ENCODE results near the gene CDH23. TPM values are rescaled to one million over a fixed set of nuclear protein-coding genes. Genes with fewer than 3 reads are reported as not detected.

The CDH23 gene
- total RNA-seq, 2 experiments from 2014 or later: 3.7 to 5.3 TPM

GRCh38 chr10:71562181-71562580 lies 165.5 kb downstream of the CDH23 start:
- Mint-ChIP-seq H3K36me3 (no peaks in the 10 kb centered on the region), H3K27ac (no peak overlapping the region), H3K4me1 (no peaks in the 10 kb centered on the region), H3K4me3 (no peak overlapping the region), H3K27me3 (peaks cover 18% of the 10 kb centered on the region), H3K9me3 (no peaks in the 10 kb centered on the region)
- DNase-seq (no peak), ATAC-seq (ENCODE audit: low read depth) (no peak)
- POLR2A ChIA-PET: no interaction called here

- ATAC-seq (ENCODE audit: low read depth): no peak
- Mint-ChIP-seq H3K9me3 (no peaks in the 10 kb centered on the region), H3K36me3 (no peaks in the 10 kb centered on the region), H3K4me3 (no peak overlapping the region), H3K27me3 (peaks cover 18% of the 10 kb centered on the region), H3K27ac (no peak overlapping the region), H3K4me1 (no peaks in the 10 kb centered on the region)
- DNase-seq: no peak
- POLR2A ChIA-PET: no interaction called here
Observed at GRCh38 chr10:71562904-71563303, 166.2 kb downstream of the CDH23 start.

DNA sequence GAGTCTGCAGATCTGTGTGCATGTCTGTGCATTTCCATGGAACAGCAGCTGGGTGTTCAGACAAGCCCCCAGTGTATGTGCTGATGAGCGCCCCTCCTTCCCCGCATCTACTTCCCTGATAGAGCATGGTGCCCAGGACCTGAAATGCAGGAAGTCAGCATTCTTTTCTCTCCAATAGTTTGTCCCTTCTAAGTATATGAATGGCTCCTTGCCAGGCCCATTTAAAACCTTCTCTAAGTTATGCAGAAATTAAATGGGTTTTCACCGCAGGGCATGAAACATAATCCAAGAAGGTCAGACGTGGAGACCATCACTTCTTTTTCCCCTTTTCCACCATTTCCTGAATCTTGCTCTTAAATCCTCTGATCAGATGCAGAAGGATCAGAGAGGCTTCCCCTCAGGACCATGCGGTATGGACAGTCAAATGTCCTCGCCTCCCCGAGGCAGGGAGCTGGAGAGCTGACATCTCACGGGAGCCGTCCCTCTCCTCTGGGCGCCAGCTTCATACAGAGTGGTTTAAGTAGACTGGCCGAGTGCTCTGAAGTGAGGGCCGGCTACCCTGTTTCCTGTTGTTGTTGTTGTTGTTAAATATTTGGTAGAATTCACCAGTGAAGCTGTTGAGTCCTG lies 167.6 kb downstream of the CDH23 start:
- POLR2A ChIA-PET: no interaction called here
- Mint-ChIP-seq H3K9me3 (no peaks in the 10 kb centered on the region), H3K27ac (no peak overlapping the region), H3K4me1 (no peaks in the 10 kb centered on the region), H3K4me3 (no peak overlapping the region), H3K27me3 (peaks cover 16% of the 10 kb centered on the region), H3K36me3 (no peaks in the 10 kb centered on the region)
- ATAC-seq (ENCODE audit: low read depth) (no peak), DNase-seq (no peak)

- H3K4me1 Mint-ChIP-seq: peaks cover under 1% of the 10 kb centered on the region
- no peak overlapping the region for H3K4me3 Mint-ChIP-seq
- H3K27ac Mint-ChIP-seq: no peak overlapping the region
- peaks cover 12% of the 10 kb centered on the region for H3K27me3 Mint-ChIP-seq
- H3K36me3 Mint-ChIP-seq: no peaks in the 10 kb centered on the region
- POLR2A ChIA-PET: no interaction called here
- DNase-seq (no peak), ATAC-seq (ENCODE audit: low read depth) (no peak)
- H3K9me3 Mint-ChIP-seq: no peaks in the 10 kb centered on the region
Observed at GRCh38 chr10:71565284-71566000, 168.7 kb downstream of the CDH23 start.

DNA sequence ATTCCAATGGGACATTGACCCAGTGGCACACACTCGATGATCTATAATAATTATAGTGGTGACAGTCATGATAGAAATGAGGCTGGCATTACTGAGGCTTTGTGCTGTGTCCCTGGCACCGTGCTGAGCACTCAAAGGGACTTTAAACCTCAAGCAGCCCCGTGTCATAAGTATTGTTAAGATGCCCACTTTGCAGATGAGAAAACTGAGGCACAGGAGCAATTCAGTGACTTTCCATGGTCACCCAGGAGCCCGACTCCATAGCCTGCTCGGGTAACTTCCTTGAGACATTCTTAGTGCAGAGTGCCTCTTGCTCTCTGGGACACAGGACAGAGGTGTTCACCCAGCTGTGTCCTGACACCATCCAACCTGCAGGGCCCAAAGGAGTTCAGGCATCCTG lies 170.3 kb downstream of the CDH23 start:
- Mint-ChIP-seq H3K4me1 (peaks cover 4% of the 10 kb centered on the region), H3K27me3 (peaks cover 7% of the 10 kb centered on the region), H3K36me3 (no peaks in the 10 kb centered on the region), H3K4me3 (no peak overlapping the region), H3K27ac (no peak overlapping the region), H3K9me3 (no peaks in the 10 kb centered on the region)
- no peak for ATAC-seq (ENCODE audit: low read depth)
- no peak for DNase-seq
- POLR2A ChIA-PET: no interaction called here

GRCh38 chr10:71568896-71569492 lies 172.3 kb downstream of the CDH23 start:
- Mint-ChIP-seq H3K36me3 (no peaks in the 10 kb centered on the region), H3K4me1 (peaks cover 4% of the 10 kb centered on the region), H3K4me3 (no peak overlapping the region), H3K27ac (no peak overlapping the region), H3K9me3 (no peaks in the 10 kb centered on the region), H3K27me3 (peaks cover 5% of the 10 kb centered on the region)
- DNase-seq (no peak), ATAC-seq (ENCODE audit: low read depth) (no peak)
- POLR2A ChIA-PET: no interaction called here

DNA sequence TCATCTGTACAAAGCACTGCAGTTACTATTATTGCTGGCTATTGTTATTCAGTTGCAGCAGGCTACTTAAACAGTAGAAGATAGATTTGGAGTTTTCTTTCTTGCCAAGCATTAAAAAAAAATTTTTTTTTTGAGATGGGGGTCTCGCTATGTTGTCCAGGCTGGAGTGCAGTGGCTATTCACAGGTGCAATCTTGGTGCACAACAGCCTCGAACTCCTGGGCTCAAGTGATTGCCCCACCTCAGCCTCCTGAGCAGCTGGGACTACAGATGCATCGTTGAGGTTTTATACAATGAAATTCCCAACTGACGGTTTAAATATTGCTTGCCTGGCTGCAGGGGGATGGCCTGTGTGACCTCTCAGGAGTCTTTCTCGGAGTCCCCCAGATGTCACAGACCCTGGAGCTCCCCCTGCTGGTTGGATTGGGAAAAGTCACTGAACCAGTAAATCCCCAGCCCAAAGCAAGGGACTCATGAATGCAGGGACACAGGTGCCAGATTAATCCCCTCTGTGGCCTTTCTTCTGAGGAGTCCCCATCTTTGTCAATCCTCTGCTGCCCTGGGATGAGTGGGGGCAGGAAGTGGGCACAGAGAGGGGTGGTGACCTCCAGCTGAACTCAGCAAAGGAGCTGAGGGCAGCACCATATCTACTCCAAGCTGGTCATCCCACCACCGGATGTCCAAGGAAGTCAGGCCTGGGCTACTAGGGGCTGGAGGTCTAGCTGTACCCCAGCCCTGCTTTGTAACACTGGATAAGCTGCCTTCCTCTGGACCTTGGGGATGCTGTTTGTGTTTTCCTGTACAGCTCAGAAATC lies 173.3 kb downstream of the CDH23 start:
- H3K27ac Mint-ChIP-seq: no peak overlapping the region
- peak; percentile 55 for ATAC-seq (ENCODE audit: low read depth)
- peaks cover 4% of the 10 kb centered on the region for H3K4me1 Mint-ChIP-seq
- DNase-seq: peak; percentile 73
- no peak overlapping the region for H3K4me3 Mint-ChIP-seq
- no peaks in the 10 kb centered on the region for H3K36me3 Mint-ChIP-seq
- peaks cover 3% of the 10 kb centered on the region for H3K27me3 Mint-ChIP-seq
- POLR2A ChIA-PET: no interaction called here
- no peaks in the 10 kb centered on the region for H3K9me3 Mint-ChIP-seq

DNA sequence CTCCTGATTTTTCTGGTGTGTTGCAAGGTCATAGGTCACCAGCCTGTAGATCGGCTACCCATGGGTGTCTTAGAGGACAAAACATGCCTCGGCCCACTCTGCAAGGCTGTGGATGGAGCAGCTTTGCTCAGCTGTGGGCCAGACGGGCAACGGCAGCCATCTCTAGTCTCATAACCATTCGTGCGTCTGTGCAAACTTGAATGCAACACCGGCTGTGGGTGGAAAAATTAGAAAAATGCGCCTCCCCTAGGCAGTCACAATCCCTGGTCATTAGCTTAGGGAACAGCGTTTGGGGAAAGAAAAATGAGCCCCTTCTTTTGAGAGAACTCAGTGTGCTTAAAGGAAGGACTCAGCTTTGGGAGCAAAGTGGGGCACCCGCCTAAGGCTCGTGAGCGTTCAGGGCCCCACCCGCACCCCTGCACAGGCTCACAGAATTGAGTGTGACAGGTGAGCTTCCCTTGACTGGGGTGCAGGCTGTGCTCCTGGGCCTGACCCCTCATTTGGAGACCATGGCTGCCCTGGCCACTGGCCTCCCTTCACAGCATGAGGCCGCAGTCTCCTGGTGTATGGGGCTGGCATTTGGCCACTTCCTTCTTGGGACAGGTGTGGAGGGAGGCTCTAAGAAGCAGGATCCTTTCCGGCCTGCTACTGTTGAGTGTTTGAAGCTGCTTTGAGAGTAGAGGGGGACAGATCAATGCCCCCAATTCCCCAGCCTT lies 174.9 kb downstream of the CDH23 start:
- no peak overlapping the region for H3K4me3 Mint-ChIP-seq
- POLR2A ChIA-PET: interaction anchor here (1.1 kb wide), 1 partner anchor 256 kb away, joined by 3 read pairs; no protein-coding TSS in a partner anchor
- no peak overlapping the region for H3K27ac Mint-ChIP-seq
- ATAC-seq (ENCODE audit: low read depth) (no peak), DNase-seq (no peak)
- no peaks in the 10 kb centered on the region for H3K36me3 Mint-ChIP-seq
- H3K4me1 Mint-ChIP-seq: peaks cover 4% of the 10 kb centered on the region
- no peaks in the 10 kb centered on the region for H3K27me3 Mint-ChIP-seq
- H3K9me3 Mint-ChIP-seq: no peaks in the 10 kb centered on the region

- no peak overlapping the region for H3K4me3 Mint-ChIP-seq
- DNase-seq (no peak), ATAC-seq (ENCODE audit: low read depth) (no peak)
- H3K9me3 Mint-ChIP-seq: no peaks in the 10 kb centered on the region
- POLR2A ChIA-PET: no interaction called here
- H3K4me1 Mint-ChIP-seq: peaks cover 4% of the 10 kb centered on the region
- H3K36me3 Mint-ChIP-seq: no peaks in the 10 kb centered on the region
- no peak overlapping the region for H3K27ac Mint-ChIP-seq
- no peaks in the 10 kb centered on the region for H3K27me3 Mint-ChIP-seq
Observed at GRCh38 chr10:71572962-71573361, 176.2 kb downstream of the CDH23 start.

DNA sequence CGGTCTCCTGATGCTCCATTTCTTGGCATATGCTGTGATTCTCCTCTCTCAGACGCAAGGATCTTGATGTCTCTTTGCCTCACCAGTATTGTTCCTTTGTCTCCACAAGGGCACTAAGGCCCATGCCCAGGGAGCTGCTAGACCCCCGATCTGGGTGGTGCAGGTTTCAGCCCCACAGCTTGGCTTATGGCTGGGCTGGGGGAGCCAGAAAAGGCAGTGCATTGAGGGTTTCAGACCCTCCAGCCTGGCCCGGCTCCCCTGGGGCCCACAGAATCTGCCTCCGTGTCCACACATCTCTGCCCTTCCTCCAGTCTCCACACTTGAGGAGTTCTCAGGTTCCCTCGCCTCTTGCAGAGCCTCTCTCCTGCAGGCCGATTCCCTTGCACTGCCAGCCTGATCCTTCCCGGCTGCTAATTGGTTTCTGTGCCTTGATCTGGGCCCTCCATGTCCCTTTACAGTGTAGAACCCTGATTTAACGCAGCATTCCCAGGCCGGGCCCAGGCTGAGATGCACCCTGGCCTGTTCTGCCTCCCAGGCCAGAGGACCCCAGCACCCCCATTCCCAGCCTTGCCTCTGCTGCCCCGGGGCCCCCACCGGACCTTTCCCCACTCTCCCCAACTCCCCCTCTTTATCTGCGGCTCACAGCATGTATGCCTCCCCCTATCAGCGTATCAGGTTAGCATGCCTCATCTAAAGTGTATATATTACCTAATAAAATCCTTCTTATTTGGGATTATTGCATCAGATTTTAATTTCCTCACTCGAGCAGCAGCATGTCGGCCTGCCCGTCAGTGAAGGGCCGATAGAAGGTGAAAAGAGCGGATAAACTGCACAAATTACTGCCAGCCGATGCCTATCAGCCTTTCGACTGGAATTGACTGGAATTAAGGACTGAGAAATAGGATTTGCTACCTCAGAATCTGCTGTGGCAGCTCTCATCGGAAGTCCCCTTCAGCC lies 177.1 kb downstream of the CDH23 start:
- ATAC-seq (ENCODE audit: low read depth) (no peak), DNase-seq (no peak)
- no peak overlapping the region for H3K4me3 Mint-ChIP-seq
- H3K27ac Mint-ChIP-seq: no peak overlapping the region
- no peaks in the 10 kb centered on the region for H3K9me3 Mint-ChIP-seq
- H3K4me1 Mint-ChIP-seq: peaks cover 6% of the 10 kb centered on the region
- H3K27me3 Mint-ChIP-seq: no peaks in the 10 kb centered on the region
- no peaks in the 10 kb centered on the region for H3K36me3 Mint-ChIP-seq
- POLR2A ChIA-PET: no interaction called here

DNA sequence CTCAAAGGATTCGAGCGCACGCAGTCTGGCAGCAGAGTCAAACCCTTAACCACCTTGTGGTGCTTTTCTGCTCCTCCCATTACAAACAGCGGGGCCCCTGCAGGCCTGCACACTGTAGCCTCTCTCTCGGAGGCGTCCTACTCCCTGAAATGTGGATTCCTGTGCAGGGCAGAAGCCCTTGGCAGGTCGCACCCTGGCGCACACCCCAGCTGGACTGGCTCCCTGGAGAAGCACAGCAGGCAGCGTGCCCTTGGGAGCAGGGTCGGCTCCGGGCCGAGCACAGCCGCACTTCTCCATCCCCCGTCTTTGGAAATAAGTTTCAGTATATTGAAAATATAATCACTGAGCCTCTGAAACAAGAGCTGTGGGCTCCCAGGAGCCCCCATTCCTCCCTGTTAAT lies 178.7 kb downstream of the CDH23 start:
- Mint-ChIP-seq H3K9me3 (no peaks in the 10 kb centered on the region), H3K4me1 (peaks cover 6% of the 10 kb centered on the region), H3K4me3 (no peak overlapping the region), H3K36me3 (no peaks in the 10 kb centered on the region), H3K27ac (no peak overlapping the region), H3K27me3 (peaks cover 2% of the 10 kb centered on the region)
- ATAC-seq (ENCODE audit: low read depth) (no peak), DNase-seq (no peak)
- POLR2A ChIA-PET: no interaction called here

Measured in activated naive CD8-positive, alpha-beta T cell treated with anti-CD3 and anti-CD28 coated beads, Interleukin-2, amount 10 ng/mL, durations not matched to agents 7 days and 5 days (primary cell).